ENCODE data around the gene FMNL1. TPM values are rescaled to one million over a fixed set of nuclear protein-coding genes. Genes with fewer than 3 reads are reported as not detected.

Gene FMNL1
- total and polyA plus RNA-seq, 10 of the 15 experiments (the other 5 are each of a cell fraction or from before 2014, with no cell fraction given), result 3.3 to 108 (median 19.5) TPM

- no peak for TF ChIP-seq SUZ12 (IDR thresholded peaks at IDR 0.05; ENCODE audit: unreplicated experiment)
- TF ChIP-seq E4F1 (IDR thresholded peaks at IDR 0.05; ENCODE audit: borderline replicate concordance, partially characterized antibody), result no peak
- TF ChIP-seq BCL11A (IDR thresholded peaks at IDR 0.05; ENCODE audit: low read depth, low read length), result peak; percentile 84
- TF ChIP-seq FOS (IDR thresholded peaks at IDR 0.05; ENCODE audit: borderline replicate concordance, extremely low read depth, insufficient read length), result no peak
- peak; percentile 50 to 58; a peak in 2 of 4 replicates for TF ChIP-seq BHLHE40 (IDR thresholded peaks at IDR 0.05; ENCODE audit: borderline replicate concordance in 1 of 2, low read depth in 2 of 2, low read length in 1 of 2)
- TF ChIP-seq FOXM1 (IDR thresholded peaks at IDR 0.05; ENCODE audit: low read depth, low read length), result no peak
- no peak for TF ChIP-seq KDM1A (IDR thresholded peaks at IDR 0.05; ENCODE audit: borderline replicate concordance)
- TF ChIP-seq PAX8 (IDR thresholded peaks at IDR 0.05), result no peak
- TF ChIP-seq NFYA (IDR thresholded peaks at IDR 0.05; ENCODE audit: borderline replicate concordance, low read depth, low read length), result no peak
- TF ChIP-seq USF1 (IDR thresholded peaks at IDR 0.05; ENCODE audit: borderline replicate concordance, extremely low read length, insufficient read depth, low read depth, low read length), result peak; percentile 54
- TF ChIP-seq RAD51 (IDR thresholded peaks at IDR 0.05), result no peak
- TF ChIP-seq E2F4 (IDR thresholded peaks at IDR 0.05; ENCODE audit: low read depth, low read length), result no peak
- no peak for TF ChIP-seq HDAC2 (IDR thresholded peaks at IDR 0.05)
- TF ChIP-seq SMAD1 (IDR thresholded peaks at IDR 0.05; ENCODE audit: low read depth, partially characterized antibody), result no peak
- no peak for TF ChIP-seq MYB (IDR thresholded peaks at IDR 0.05; ENCODE audit: borderline replicate concordance, low read depth, low read length)
- peak; percentile 39; the same call in 1 of the 2 replicates for TF ChIP-seq TAF1 (IDR thresholded peaks at IDR 0.05; ENCODE audit: borderline replicate concordance, low read depth, low read length)
- TF ChIP-seq HDAC6 (IDR thresholded peaks at IDR 0.05; ENCODE audit: unreplicated experiment), result no peak
- peak in 1 of 2 experiments; percentile 97; a peak in 2 of 4 replicates for TF ChIP-seq CEBPB (IDR thresholded peaks at IDR 0.05; ENCODE audit: borderline replicate concordance in 1 of 2, low read depth in 2 of 2, low read length in 2 of 2)
- TF ChIP-seq USF2 (IDR thresholded peaks at IDR 0.05; ENCODE audit: borderline replicate concordance, low read depth, low read length), result no peak
- TF ChIP-seq EZH2 (IDR thresholded peaks at IDR 0.05; ENCODE audit: borderline replicate concordance, control insufficient read depth, low read depth, low read length), result no peak
- TF ChIP-seq ZBTB33 (IDR thresholded peaks at IDR 0.05), result no peak
- peak; percentile 91 for TF ChIP-seq HDGF (IDR thresholded peaks at IDR 0.05)
- TF ChIP-seq CREB1 (IDR thresholded peaks at IDR 0.05; ENCODE audit: low read depth), result no peak
These were observed 7.3 kb downstream of the FMNL1 start (continued) for GRCh38 chr17:45228763-45229539.
